Nephron progenitor cell (in vitro differentiated cells): ENCODE results near the gene CBLL1.

Experiments
- DNase-seq: peaks from one replicate; pipeline ENCODE4 v3.0.0; 2021
- H3K27ac Mint-ChIP-seq: 2 replicates; pipeline ENCODE4 v1.8.0; 2021; ENCODE audit warnings: mild to moderate bottlenecking, moderate library complexity, mixed read lengths
- H3K27me3 Mint-ChIP-seq: 2 replicates; pipeline ENCODE4 v1.8.0; 2021; ENCODE audit warnings: mild to moderate bottlenecking, low read depth, mixed read lengths; ENCODE audit not compliant: poor library complexity
- H3K36me3 Mint-ChIP-seq: 2 replicates; pipeline ENCODE4 v1.8.0; 2021; ENCODE audit warnings: low read depth, mixed read lengths
- H3K4me1 Mint-ChIP-seq: 2 replicates; pipeline ENCODE4 v1.8.0; 2021; ENCODE audit warnings: mixed read lengths
- H3K4me3 Mint-ChIP-seq: 2 replicates; pipeline ENCODE4 v1.8.0; 2021; ENCODE audit warnings: mild to moderate bottlenecking, moderate library complexity, mixed read lengths
- H3K9me3 Mint-ChIP-seq: 2 replicates; pipeline ENCODE4 v1.8.0; 2021; ENCODE audit warnings: mild to moderate bottlenecking, moderate library complexity, mixed read lengths
- TF ChIP-seq, protein P1 (sequence below): fragments of 200-600 bp; sonication (generic); IDR thresholded peaks from 2 replicates; pipeline ENCODE4 v1.5.0; 2021; ENCODE audit warnings: antibody characterized with exemption

The CBLL1 gene

DNA sequence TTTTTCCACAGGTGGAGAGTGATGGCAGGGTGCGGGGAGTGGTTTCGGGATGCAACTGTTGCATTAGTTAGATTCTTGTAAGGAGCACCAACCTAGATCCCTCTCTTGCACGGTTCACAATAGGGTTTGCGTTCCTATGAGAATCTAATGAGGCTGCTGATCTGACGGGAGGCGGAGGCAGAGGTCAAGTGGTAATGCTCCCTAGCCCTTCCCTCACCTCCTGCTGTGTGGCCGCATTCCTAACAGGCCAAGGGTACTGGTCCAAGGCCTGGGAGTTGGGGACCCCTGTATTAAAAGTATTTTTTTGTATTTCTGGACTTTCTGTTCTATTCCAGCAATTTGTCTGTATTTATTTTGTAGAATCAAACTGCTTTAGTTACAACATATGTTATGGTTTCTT lies 7.2 kb downstream of the CBLL1 start:
- H3K27me3 Mint-ChIP-seq = no peaks in the 10 kb centered on the region
- peaks cover 65% of the 10 kb centered on the region for H3K36me3 Mint-ChIP-seq
- TF ChIP-seq, protein P1, sequence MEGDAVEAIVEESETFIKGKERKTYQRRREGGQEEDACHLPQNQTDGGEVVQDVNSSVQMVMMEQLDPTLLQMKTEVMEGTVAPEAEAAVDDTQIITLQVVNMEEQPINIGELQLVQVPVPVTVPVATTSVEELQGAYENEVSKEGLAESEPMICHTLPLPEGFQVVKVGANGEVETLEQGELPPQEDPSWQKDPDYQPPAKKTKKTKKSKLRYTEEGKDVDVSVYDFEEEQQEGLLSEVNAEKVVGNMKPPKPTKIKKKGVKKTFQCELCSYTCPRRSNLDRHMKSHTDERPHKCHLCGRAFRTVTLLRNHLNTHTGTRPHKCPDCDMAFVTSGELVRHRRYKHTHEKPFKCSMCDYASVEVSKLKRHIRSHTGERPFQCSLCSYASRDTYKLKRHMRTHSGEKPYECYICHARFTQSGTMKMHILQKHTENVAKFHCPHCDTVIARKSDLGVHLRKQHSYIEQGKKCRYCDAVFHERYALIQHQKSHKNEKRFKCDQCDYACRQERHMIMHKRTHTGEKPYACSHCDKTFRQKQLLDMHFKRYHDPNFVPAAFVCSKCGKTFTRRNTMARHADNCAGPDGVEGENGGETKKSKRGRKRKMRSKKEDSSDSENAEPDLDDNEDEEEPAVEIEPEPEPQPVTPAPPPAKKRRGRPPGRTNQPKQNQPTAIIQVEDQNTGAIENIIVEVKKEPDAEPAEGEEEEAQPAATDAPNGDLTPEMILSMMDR = no peak
- H3K27ac Mint-ChIP-seq = no peak overlapping the region
- DNase-seq = no peak
- no peaks in the 10 kb centered on the region for H3K9me3 Mint-ChIP-seq
- no peaks in the 10 kb centered on the region for H3K4me1 Mint-ChIP-seq
- H3K4me3 Mint-ChIP-seq = no peak overlapping the region

- Mint-ChIP-seq H3K36me3 (peaks cover 72% of the 10 kb centered on the region), H3K4me1 (no peaks in the 10 kb centered on the region), H3K27ac (no peak overlapping the region), H3K4me3 (no peak overlapping the region), H3K9me3 (no peaks in the 10 kb centered on the region), H3K27me3 (no peaks in the 10 kb centered on the region)
- no peak for DNase-seq
- TF ChIP-seq, protein P1 = no peak
Measured at GRCh38 chr7:107754642-107755041, 10.7 kb downstream of the CBLL1 start.

DNA sequence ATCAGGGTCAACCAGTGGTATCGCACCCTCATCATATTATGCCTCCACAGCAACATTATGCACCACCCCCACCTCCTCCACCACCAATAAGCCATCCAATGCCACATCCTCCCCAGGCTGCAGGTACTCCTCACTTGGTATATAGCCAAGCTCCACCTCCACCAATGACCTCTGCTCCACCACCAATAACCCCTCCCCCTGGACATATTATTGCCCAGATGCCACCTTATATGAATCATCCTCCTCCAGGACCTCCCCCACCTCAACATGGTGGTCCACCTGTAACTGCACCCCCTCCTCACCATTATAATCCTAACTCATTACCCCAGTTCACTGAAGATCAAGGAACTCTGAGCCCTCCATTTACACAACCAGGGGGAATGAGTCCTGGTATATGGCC lies 14.7 kb downstream of the CBLL1 start:
- Mint-ChIP-seq H3K4me1 (no peaks in the 10 kb centered on the region), H3K27me3 (no peaks in the 10 kb centered on the region), H3K27ac (no peak overlapping the region), H3K9me3 (no peaks in the 10 kb centered on the region), H3K36me3 (peaks cover 38% of the 10 kb centered on the region), H3K4me3 (no peak overlapping the region)
- no peak for DNase-seq
- TF ChIP-seq, protein P1 = no peak

DNA sequence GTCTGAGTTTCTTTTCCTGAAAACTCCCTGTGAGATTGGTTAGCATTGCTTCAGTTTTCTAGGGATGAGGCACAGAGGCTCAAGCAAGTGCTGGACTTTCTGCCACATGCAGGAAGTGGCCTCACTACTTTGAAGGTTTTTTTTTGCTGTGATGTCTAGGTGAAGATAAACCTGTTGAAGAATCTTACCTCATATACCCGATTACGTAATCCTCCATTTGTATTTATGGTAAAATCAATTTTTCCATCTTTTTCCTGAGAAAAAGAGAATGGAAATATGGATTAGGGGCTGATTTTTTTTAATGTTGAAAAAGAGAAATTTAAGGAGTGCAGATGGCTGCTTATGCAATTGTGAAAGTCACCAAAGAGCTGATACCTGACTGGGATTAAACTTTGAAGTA lies 23.4 kb downstream of the CBLL1 start:
- TF ChIP-seq, protein P1 = no peak
- DNase-seq = no peak
- H3K9me3 Mint-ChIP-seq = no peaks in the 10 kb centered on the region
- H3K4me3 Mint-ChIP-seq = no peak overlapping the region
- peaks cover 36% of the 10 kb centered on the region for H3K27me3 Mint-ChIP-seq
- H3K36me3 Mint-ChIP-seq = no peaks in the 10 kb centered on the region
- H3K4me1 Mint-ChIP-seq = no peaks in the 10 kb centered on the region
- H3K27ac Mint-ChIP-seq = no peak overlapping the region

- TF ChIP-seq, protein P1 = no peak
- Mint-ChIP-seq H3K27me3 (peaks cover 36% of the 10 kb centered on the region), H3K4me1 (no peaks in the 10 kb centered on the region), H3K27ac (no peak overlapping the region), H3K4me3 (no peak overlapping the region), H3K36me3 (no peaks in the 10 kb centered on the region), H3K9me3 (no peaks in the 10 kb centered on the region)
- DNase-seq = no peak
Measured at GRCh38 chr7:107768263-107768662, 24.3 kb downstream of the CBLL1 start.

DNA sequence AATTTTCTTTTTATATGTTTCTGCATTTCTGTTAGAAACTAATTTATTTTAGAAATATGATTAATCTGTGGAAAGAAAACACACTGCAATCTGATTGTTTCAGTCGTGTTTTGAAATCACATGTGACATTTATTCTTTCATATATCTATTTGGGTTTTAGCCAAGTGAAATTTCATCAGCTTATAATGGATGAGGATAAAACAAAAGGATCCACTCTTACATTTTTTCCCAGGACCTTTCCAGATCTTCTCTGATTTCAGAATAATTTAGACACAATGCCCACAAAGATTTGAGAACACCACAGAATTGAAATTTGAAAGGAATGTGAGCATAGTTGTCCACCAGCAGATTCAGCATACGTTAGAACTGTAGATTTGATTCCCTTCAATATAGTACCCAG lies 29.1 kb downstream of the CBLL1 start:
- H3K9me3 Mint-ChIP-seq = no peaks in the 10 kb centered on the region

More for the DNA sequence above, 29.1 kb downstream of the CBLL1 start:
- H3K4me1 Mint-ChIP-seq = no peaks in the 10 kb centered on the region
- no peak for DNase-seq
- TF ChIP-seq, protein P1 = no peak
- no peak overlapping the region for H3K27ac Mint-ChIP-seq
- no peaks in the 10 kb centered on the region for H3K36me3 Mint-ChIP-seq
- H3K27me3 Mint-ChIP-seq = peaks cover 42% of the 10 kb centered on the region
- no peak overlapping the region for H3K4me3 Mint-ChIP-seq
